Measurements from ENCODE around the gene PRKCE. TPM values are rescaled to one million over a fixed set of nuclear protein-coding genes. Genes with fewer than 3 reads are reported as not detected.

PRKCE gene
- total and polyA plus RNA-seq, 2 experiments from 2014 or later = 0.94 to 1.2 TPM

DNA sequence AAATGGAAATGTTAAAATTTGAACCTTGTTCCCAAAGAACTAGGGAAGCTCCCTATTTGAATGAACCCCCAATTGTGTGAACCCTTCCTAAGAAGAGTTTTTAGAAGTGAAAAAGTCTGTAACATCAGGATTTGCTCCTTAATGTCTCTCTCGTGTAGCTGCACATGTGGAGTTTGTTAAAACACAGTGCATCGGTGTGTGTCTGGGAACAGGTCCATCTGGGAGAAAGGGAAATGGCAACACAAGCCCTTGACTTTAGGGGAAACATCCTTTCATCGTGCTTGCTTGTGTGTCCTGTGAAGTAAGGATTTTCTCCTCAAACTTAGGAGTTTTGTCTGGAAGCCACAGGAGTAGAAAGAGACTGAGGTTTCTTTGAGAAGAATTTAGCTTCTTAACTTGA is 203.9 kb downstream of the PRKCE start (continued):
- TF ChIP-seq, protein P1, sequence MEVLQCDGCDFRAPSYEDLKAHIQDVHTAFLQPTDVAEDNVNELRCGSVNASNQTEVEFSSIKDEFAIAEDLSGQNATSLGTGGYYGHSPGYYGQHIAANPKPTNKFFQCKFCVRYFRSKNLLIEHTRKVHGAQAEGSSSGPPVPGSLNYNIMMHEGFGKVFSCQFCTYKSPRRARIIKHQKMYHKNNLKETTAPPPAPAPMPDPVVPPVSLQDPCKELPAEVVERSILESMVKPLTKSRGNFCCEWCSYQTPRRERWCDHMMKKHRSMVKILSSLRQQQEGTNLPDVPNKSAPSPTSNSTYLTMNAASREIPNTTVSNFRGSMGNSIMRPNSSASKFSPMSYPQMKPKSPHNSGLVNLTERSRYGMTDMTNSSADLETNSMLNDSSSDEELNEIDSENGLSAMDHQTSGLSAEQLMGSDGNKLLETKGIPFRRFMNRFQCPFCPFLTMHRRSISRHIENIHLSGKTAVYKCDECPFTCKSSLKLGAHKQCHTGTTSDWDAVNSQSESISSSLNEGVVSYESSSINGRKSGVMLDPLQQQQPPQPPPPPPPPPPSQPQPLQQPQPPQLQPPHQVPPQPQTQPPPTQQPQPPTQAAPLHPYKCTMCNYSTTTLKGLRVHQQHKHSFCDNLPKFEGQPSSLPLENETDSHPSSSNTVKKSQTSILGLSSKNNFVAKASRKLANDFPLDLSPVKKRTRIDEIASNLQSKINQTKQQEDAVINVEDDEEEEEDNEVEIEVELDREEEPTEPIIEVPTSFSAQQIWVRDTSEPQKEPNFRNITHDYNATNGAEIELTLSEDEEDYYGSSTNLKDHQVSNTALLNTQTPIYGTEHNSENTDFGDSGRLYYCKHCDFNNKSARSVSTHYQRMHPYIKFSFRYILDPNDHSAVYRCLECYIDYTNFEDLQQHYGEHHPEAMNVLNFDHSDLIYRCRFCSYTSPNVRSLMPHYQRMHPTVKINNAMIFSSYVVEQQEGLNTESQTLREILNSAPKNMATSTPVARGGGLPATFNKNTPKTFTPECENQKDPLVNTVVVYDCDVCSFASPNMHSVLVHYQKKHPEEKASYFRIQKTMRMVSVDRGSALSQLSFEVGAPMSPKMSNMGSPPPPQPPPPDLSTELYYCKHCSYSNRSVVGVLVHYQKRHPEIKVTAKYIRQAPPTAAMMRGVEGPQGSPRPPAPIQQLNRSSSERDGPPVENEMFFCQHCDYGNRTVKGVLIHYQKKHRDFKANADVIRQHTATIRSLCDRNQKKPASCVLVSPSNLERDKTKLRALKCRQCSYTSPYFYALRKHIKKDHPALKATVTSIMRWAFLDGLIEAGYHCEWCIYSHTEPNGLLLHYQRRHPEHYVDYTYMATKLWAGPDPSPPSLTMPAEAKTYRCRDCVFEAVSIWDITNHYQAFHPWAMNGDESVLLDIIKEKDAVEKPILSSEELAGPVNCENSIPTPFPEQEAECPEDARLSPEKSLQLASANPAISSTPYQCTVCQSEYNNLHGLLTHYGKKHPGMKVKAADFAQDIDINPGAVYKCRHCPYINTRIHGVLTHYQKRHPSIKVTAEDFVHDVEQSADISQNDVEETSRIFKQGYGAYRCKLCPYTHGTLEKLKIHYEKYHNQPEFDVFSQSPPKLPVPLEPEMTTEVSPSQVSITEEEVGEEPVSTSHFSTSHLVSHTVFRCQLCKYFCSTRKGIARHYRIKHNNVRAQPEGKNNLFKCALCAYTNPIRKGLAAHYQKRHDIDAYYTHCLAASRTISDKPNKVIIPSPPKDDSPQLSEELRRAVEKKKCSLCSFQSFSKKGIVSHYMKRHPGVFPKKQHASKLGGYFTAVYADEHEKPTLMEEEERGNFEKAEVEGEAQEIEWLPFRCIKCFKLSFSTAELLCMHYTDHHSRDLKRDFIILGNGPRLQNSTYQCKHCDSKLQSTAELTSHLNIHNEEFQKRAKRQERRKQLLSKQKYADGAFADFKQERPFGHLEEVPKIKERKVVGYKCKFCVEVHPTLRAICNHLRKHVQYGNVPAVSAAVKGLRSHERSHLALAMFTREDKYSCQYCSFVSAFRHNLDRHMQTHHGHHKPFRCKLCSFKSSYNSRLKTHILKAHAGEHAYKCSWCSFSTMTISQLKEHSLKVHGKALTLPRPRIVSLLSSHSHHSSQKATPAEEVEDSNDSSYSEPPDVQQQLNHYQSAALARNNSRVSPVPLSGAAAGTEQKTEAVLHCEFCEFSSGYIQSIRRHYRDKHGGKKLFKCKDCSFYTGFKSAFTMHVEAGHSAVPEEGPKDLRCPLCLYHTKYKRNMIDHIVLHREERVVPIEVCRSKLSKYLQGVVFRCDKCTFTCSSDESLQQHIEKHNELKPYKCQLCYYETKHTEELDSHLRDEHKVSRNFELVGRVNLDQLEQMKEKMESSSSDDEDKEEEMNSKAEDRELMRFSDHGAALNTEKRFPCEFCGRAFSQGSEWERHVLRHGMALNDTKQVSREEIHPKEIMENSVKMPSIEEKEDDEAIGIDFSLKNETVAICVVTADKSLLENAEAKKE (CRISPR knock-in tag; IDR thresholded peaks at IDR 0.05) = no peak

- ATAC-seq = no peak
These were observed 205.2 kb downstream of the PRKCE start for GRCh38 chr2:45856391-45857274.

More at GRCh38 chr2:45856391-45857274, 205.2 kb downstream of the PRKCE start:
- Histone ChIP-seq H3K4me2 (no peak overlapping the region), H3K27ac (ENCODE audit: low read depth) (no peak overlapping the region), H4K20me1 (replicated peaks; ENCODE audit: insufficient read depth) (no peaks in the 10 kb centered on the region), H3K4me1 (ENCODE audit: insufficient read depth) (no peaks in the 10 kb centered on the region), H3K9me2 (ENCODE audit: insufficient read depth) (no peaks in the 10 kb centered on the region), H3K79me2 (replicated peaks; ENCODE audit: insufficient read depth) (no peaks in the 10 kb centered on the region), H3K27me3 (ENCODE audit: insufficient read depth) (no peaks in the 10 kb centered on the region), H2AFZ (no peak overlapping the region), H3F3A (replicated peaks; ENCODE audit: low read depth) (no peaks in the 10 kb centered on the region), H3K4me3 (no peak overlapping the region), H3K36me3 (ENCODE audit: insufficient read depth) (no peaks in the 10 kb centered on the region)
- H3K9me3 Mint-ChIP-seq = no peaks in the 10 kb centered on the region
- H3K4me3 Mint-ChIP-seq = no peak overlapping the region
- no peak overlapping the region for H3K27ac Mint-ChIP-seq
- peaks cover 2% of the 10 kb centered on the region for H3K27me3 Mint-ChIP-seq (ENCODE audit: insufficient read depth, low read depth, poor library complexity)
- TF ChIP-seq STAT1 (IDR thresholded peaks at IDR 0.05; ENCODE audit: unreplicated experiment) (no peak), ETS1 (IDR thresholded peaks at IDR 0.05) (no peak), CREB1 (CRISPR knock-in tag; IDR thresholded peaks at IDR 0.05; ENCODE audit: low read depth) (no peak)
- H3K4me1 Mint-ChIP-seq = peaks cover 17% of the 10 kb centered on the region; the same call in 2 of the 3 replicates
- DNase-seq (ENCODE audit: low spot score) = no peak
- H3K36me3 Mint-ChIP-seq (ENCODE audit: low read depth) = no peaks in the 10 kb centered on the region
